Natural killer cell (primary cell): Measurements from ENCODE around the gene OTULIN. TPM values are rescaled to one million over a fixed set of nuclear protein-coding genes. Genes with fewer than 3 reads are reported as not detected.

Experiments
- ATAC-seq, 3 donors: fragments of 150-1000 bp in 2 of 3; fragments of 200-7000 bp in 1 of 3; cut with Tn5 transposase; 1 replicate in 1 of 3; 2 replicates in 2 of 3; pipeline ENCODE4 v1.10.0; 2021; ENCODE audit warnings: mild to moderate bottlenecking in 2 of 3, moderate library complexity in 2 of 3
- DNase-seq, 2 donors: peaks; one replicate each; pipeline versions ENCODE4 v3.0.0 to v3.0.0-alpha.2; 2013 to 2021; ENCODE audit warnings: mixed read lengths in 1 of 2
- H3K27ac ChIP-seq: one replicate; pipeline ENCODE4 v1.5.1; 2013; ENCODE audit warnings: mild to moderate bottlenecking, low read length
- H3K27me3 ChIP-seq: one replicate; pipeline ENCODE4 v1.6.1; 2013; ENCODE audit warnings: low read length; ENCODE audit not compliant: control insufficient read depth, insufficient read depth
- H3K36me3 ChIP-seq: one replicate; pipeline ENCODE4 v1.6.1; 2013; ENCODE audit warnings: low read length; ENCODE audit not compliant: control insufficient read depth, insufficient read depth
- H3K4me1 ChIP-seq: one replicate; pipeline ENCODE4 v1.6.1; 2013; ENCODE audit warnings: low read length; ENCODE audit not compliant: control insufficient read depth, insufficient read depth
- H3K4me3 ChIP-seq: one replicate; pipeline ENCODE4 v1.5.1; 2013; ENCODE audit warnings: low read length
- H3K9me3 ChIP-seq: one replicate; pipeline ENCODE4 v1.6.1; 2013; ENCODE audit warnings: low read length; ENCODE audit not compliant: control insufficient read depth, insufficient read depth
- H3K27ac Mint-ChIP-seq, 2 donors: one replicate each; pipeline ENCODE4 v1.8.0; 2022; ENCODE audit warnings: mild to moderate bottlenecking in 2 of 2, mixed read lengths in 2 of 2, moderate library complexity in 1 of 2
- H3K27me3 Mint-ChIP-seq, 2 donors: one replicate each; pipeline ENCODE4 v1.8.0; 2022; ENCODE audit warnings: low read depth in 2 of 2, mixed read lengths in 2 of 2
- H3K36me3 Mint-ChIP-seq: one replicate; pipeline ENCODE4 v1.8.0; 2022; ENCODE audit warnings: mixed read lengths
- H3K4me1 Mint-ChIP-seq, 2 donors: one replicate each; pipeline ENCODE4 v1.8.0; 2022; ENCODE audit warnings: mixed read lengths in 2 of 2
- H3K4me3 Mint-ChIP-seq: one replicate; pipeline ENCODE4 v1.8.0; 2022; ENCODE audit warnings: mild to moderate bottlenecking, moderate library complexity, mixed read lengths
- H3K9me3 Mint-ChIP-seq, 2 donors: one replicate each; pipeline ENCODE4 v1.8.0; 2022; ENCODE audit warnings: mixed read lengths in 2 of 2
- CTCF ChIP-seq: fragments of 200-600 bp; IDR thresholded peaks from one replicate; pipeline ENCODE4 v1.8.0; 2022; ENCODE audit warnings: antibody characterized with exemption
- WGBS: methylation state at CpG from one replicate; pipeline ENCODE4 v1.1.7; 2013; ENCODE audit warnings: missing lambda C conversion rate; ENCODE audit not compliant: insufficient coverage; 5-methylcytosine and 5-hydroxymethylcytosine counted together
- intact Hi-C: fragments of 100-400 bp; cut with micrococcal nuclease; formaldehyde crosslinking; loops from one replicate; pipeline ENCODE4 v1.14.2; 2022
- total RNA-seq, 4 donors: library from RNA; stranded (reverse); fragments of 120-200 nt in 1 of 4; gene quantifications; one replicate each; pipeline versions ENCODE4 v1.2.3 to v1.2.4, GENCODE V29; 2013 to 2022

OTULIN gene
- total RNA-seq, 3 donors from 2014 or later (not counting 1 experiment from before 2014, with no cell fraction given) = 96.5 to 166 (median 102) TPM

GRCh38 chr5:14702238-14702839 lies 37.8 kb downstream of the OTULIN start:
- Histone ChIP-seq H3K4me1 (peaks cover 35% of the 10 kb centered on the region), H3K27ac (no peak overlapping the region), H3K36me3 (peaks cover 17% of the 10 kb centered on the region), H3K27me3 (no peaks in the 10 kb centered on the region), H3K4me3 (no peak overlapping the region), H3K9me3 (no peaks in the 10 kb centered on the region)
- Mint-ChIP-seq H3K27ac (peak overlapping the region; percentile 88 to 91), H3K4me1 (peaks cover 52 to 62% of the 10 kb centered on the region in 2 donors), H3K36me3 (no peaks in the 10 kb centered on the region), H3K9me3 (no peaks in the 10 kb centered on the region), H3K4me3 (peak overlapping the region; percentile 47), H3K27me3 (no peaks in the 10 kb centered on the region)
- peak; percentile 23 to 53 (median 36) for ATAC-seq
- TF ChIP-seq CTCF = no peak
- WGBS = 56% methylated on average over 11 of the region's 11 CpGs
- intact Hi-C loops = no loop called here
- no peak for DNase-seq

GRCh38 chr5:14705556-14705955 lies 41.0 kb downstream of the OTULIN start:
- TF ChIP-seq CTCF = no peak
- WGBS = 98% methylated on average over 7 of the region's 8 CpGs
- Mint-ChIP-seq H3K4me3 (no peak overlapping the region), H3K9me3 (no peaks in the 10 kb centered on the region), H3K4me1 (peaks cover 58 to 75% of the 10 kb centered on the region in 2 donors), H3K36me3 (peaks cover 4% of the 10 kb centered on the region), H3K27ac (peak overlapping the region; percentile 88 to 91), H3K27me3 (no peaks in the 10 kb centered on the region)
- no peak for DNase-seq
- Histone ChIP-seq H3K4me1 (peaks cover 46% of the 10 kb centered on the region), H3K9me3 (no peaks in the 10 kb centered on the region), H3K4me3 (no peak overlapping the region), H3K27ac (peak overlapping the region; percentile 59), H3K27me3 (no peaks in the 10 kb centered on the region), H3K36me3 (peaks cover 21% of the 10 kb centered on the region)
- no peak for ATAC-seq
- intact Hi-C loops = loop anchor here (5.0 kb wide), 1 partner anchor 38 kb away; no protein-coding TSS in a partner anchor

- ATAC-seq (peak; percentile 64 to 88 (median 75)), DNase-seq (peak in 1 of 2 donors; percentile 81)
- Histone ChIP-seq H3K4me3 (no peak overlapping the region), H3K27ac (peak overlapping the region; percentile 59), H3K9me3 (no peaks in the 10 kb centered on the region), H3K27me3 (no peaks in the 10 kb centered on the region), H3K36me3 (peaks cover 30% of the 10 kb centered on the region), H3K4me1 (peaks cover 37% of the 10 kb centered on the region)
- 17% methylated on average over 3 of the region's 6 CpGs for WGBS
- intact Hi-C loops = loop anchor here (5.0 kb wide), 1 partner anchor 39 kb away; no protein-coding TSS in a partner anchor
- H3K4me1 Mint-ChIP-seq = peaks cover 50 to 65% of the 10 kb centered on the region in 2 donors
- peaks cover 8% of the 10 kb centered on the region for H3K36me3 Mint-ChIP-seq
- peak overlapping the region; percentile 88 to 91 for H3K27ac Mint-ChIP-seq
- H3K9me3 Mint-ChIP-seq = no peaks in the 10 kb centered on the region
- no peak for TF ChIP-seq CTCF
- H3K4me3 Mint-ChIP-seq = peak overlapping the region; percentile 79
- H3K27me3 Mint-ChIP-seq = no peaks in the 10 kb centered on the region
Observed at GRCh38 chr5:14706615-14707021, 42.1 kb downstream of the OTULIN start.
